OCI-LY7 (cell line): ENCODE results near the gene ALDH16A1. TPM values are rescaled to one million over a fixed set of nuclear protein-coding genes. Genes with fewer than 3 reads are reported as not detected.

Experiments used
- BruUV-seq: library from RNA; stranded (reverse); fragments of 400-500 nt; replicated peaks from 2 replicates; lab custom pipeline; 2021; lab: Mats Ljungman, UMichigan
- CTCF ChIA-PET: fragments of 300-600 bp; sonication (Branson Sonifier 250); formaldehyde crosslinking; loops from one replicate; lab custom pipeline; 2022; ENCODE audit warnings: antibody characterized with exemption; ENCODE audit not compliant: unreplicated experiment; lab: Charles Lee
- POLR2A ChIA-PET: fragments of 300-600 bp; sonication (Branson Sonifier 250); formaldehyde crosslinking; loops from one replicate; lab custom pipeline; 2022; ENCODE audit warnings: antibody characterized with exemption; lab: Charles Lee
- DNase-seq: peaks from one replicate; pipeline ENCODE4 v3.0.0-alpha.2; 2015; ENCODE audit warnings: low spot score
- H2AFZ ChIP-seq: fragments of 200-600 bp; sonication (generic), shearing (Covaris generic); 2 replicates; pipeline ENCODE4 v1.6.1; 2014; ENCODE audit warnings: mild to moderate bottlenecking, antibody characterized with exemption, low read length, moderate library complexity
- H3K27ac ChIP-seq: fragments of 200-600 bp; sonication (generic); 2 replicates; pipeline ENCODE4 v1.5.1; 2014; ENCODE audit warnings: mixed run types, low read depth, mild to moderate bottlenecking, moderate library complexity, low read length, inconsistent platforms; ENCODE audit not compliant: poor library complexity, severe bottlenecking
- H3K36me3 ChIP-seq: fragments of 200-600 bp; sonication (generic); 2 replicates; pipeline ENCODE4 v1.6.1; 2014; ENCODE audit warnings: mild to moderate bottlenecking, antibody characterized with exemption, low read length, moderate library complexity, mixed read lengths; ENCODE audit not compliant: insufficient read depth
- H3K4me1 ChIP-seq: fragments of 200-600 bp; sonication (generic); 2 replicates; pipeline ENCODE4 v1.5.1; 2014; ENCODE audit warnings: mild to moderate bottlenecking, low read length; ENCODE audit not compliant: insufficient read depth, poor library complexity, severe bottlenecking
- H3K4me2 ChIP-seq: fragments of 200-600 bp; sonication (generic); 2 replicates; pipeline ENCODE4 v1.6.1; 2014; ENCODE audit warnings: mild to moderate bottlenecking, low read length
- H3K4me3 ChIP-seq: fragments of 200-600 bp; sonication (generic); 2 replicates; pipeline ENCODE4 v1.5.1; 2014; ENCODE audit warnings: mild to moderate bottlenecking, low read depth, low read length; ENCODE audit not compliant: poor library complexity, severe bottlenecking
- H3K79me2 ChIP-seq: fragments of 200-600 bp; sonication (generic); 2 replicates; pipeline ENCODE4 v1.6.1; 2016; ENCODE audit warnings: low read depth, mild to moderate bottlenecking, low read length, moderate library complexity, mixed read lengths; ENCODE audit not compliant: insufficient read depth
- H3K9me2 ChIP-seq: fragments of 200-600 bp; sonication (generic); 2 replicates; pipeline ENCODE4 v1.6.1; 2016; ENCODE audit warnings: mild to moderate bottlenecking, low read length, mixed read lengths; ENCODE audit not compliant: insufficient read depth
- H3K9me3 ChIP-seq: fragments of 200-600 bp; sonication (generic); 2 replicates; pipeline ENCODE4 v1.6.1; 2014; ENCODE audit warnings: mild to moderate bottlenecking, mixed run types, low read length, mixed read lengths
- H4K20me1 ChIP-seq: fragments of 200-600 bp; sonication (generic); 2 replicates; pipeline ENCODE4 v1.6.1; 2014; ENCODE audit warnings: mild to moderate bottlenecking, antibody characterized with exemption, low read length, moderate library complexity, mixed read lengths; ENCODE audit not compliant: insufficient read depth
- CTCF ChIP-seq: fragments of 200-600 bp; sonication (generic); conservative IDR thresholded peaks from 2 replicates; pipeline ENCODE4 v1.5.1; 2014; ENCODE audit warnings: mild to moderate bottlenecking, antibody characterized with exemption, low read length, moderate library complexity, mixed read lengths
- EZH2phosphoT487 ChIP-seq: fragments of 200-600 bp; sonication (generic); IDR thresholded peaks from 2 replicates; pipeline ENCODE4 v1.6.1; 2018; ENCODE audit warnings: low read depth, borderline replicate concordance, mild to moderate bottlenecking, mixed run types, antibody characterized with exemption, low read length, moderate library complexity, mixed read lengths
- intact Hi-C: fragments of 100-400 bp; cut with micrococcal nuclease; formaldehyde crosslinking; loops from one replicate; pipeline ENCODE4 v1.10.0; 2022; ENCODE audit not compliant: unreplicated experiment
- total RNA-seq, 2 experiments: library from RNA; depleted of rRNA in 1 of 2; stranded (reverse); fragments of >200 nt in 1 of 2; shearing (Covaris generic) in 1 of 2; gene quantifications; 2 replicates each; pipeline ENCODE4 v1.2.3, GENCODE V29; 2014 to 2022

Gene ALDH16A1
- total RNA-seq, 2 experiments from 2014 or later: 26.0 to 55.4 TPM

GRCh38 chr19:49440439-49441209 is 12.4 kb upstream of the ALDH16A1 start:
- Histone ChIP-seq H3K4me3 (no peak overlapping the region), H3K9me3 (no peaks in the 10 kb centered on the region), H4K20me1 (no peaks in the 10 kb centered on the region), H3K9me2 (no peaks in the 10 kb centered on the region), H3K79me2 (no peaks in the 10 kb centered on the region), H3K36me3 (no peaks in the 10 kb centered on the region), H3K27ac (no peak overlapping the region), H2AFZ (no peak overlapping the region), H3K4me1 (peaks cover 11% of the 10 kb centered on the region), H3K4me2 (no peak overlapping the region)
- POLR2A ChIA-PET: no interaction called here
- no peak for TF ChIP-seq EZH2phosphoT487
- TF ChIP-seq CTCF: no peak
- no TSS peak for BruUV-seq
- intact Hi-C loops: loop anchor here (10.0 kb wide), 1 partner anchor 106 kb away; the partner anchor contains the start of gene CD37
- no peak for DNase-seq
- CTCF ChIA-PET: no interaction called here

DNA sequence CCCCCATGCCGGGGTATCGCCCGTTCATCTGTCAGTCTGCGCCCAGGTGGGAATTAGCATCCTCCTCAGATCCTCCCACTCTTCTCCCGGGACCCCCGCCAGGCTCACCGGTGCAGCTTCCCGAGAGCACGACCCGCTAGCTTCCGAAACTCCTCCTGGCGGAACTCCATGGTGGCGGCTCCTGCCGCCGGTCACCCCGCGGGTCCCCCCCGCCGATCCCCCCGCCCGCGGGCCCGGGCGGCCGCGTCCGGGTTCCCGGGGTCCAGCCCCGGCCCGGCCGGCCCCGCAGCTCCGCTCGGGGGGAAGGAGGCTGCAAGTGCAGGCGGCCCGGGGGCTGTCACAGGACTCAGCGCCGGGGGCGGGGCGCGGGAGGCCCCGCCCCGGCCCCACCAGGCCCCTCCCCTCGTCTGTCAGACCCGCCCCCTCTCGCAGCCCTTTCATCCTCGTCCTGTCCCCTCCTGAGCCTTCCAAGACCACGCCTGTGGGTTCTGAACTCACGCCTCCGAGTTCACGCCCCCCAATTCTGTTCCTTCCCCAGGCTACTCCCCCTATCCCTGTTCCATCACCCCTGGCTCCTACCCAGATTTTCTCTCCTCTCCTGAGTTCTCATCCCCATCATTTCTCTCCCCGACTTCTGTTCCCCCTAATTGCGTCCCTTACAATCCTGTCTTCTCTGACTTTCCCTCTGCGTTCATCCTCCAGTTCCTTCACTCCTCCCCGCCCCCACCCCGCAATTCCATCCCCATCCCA is 11.6 kb upstream of the ALDH16A1 start, which contains the start of gene SLC17A7:
Gene SLC17A7, minus strand, starts transcription at position 318 of the 750 bp plus-strand sequence. Its CDS starts 148 bp downstream, at position 170.
- BruUV-seq: no TSS peak
- Histone ChIP-seq H3K9me3 (no peaks in the 10 kb centered on the region), H3K4me3 (peak within 1 kb of the TSS; percentile 71), H2AFZ (no peak within 1 kb of the TSS), H3K79me2 (no peaks in the 10 kb centered on the region), H4K20me1 (no peaks in the 10 kb centered on the region), H3K27ac (no peak within 1 kb of the TSS), H3K4me2 (peak within 1 kb of the TSS; percentile 91), H3K4me1 (peaks cover 6% of the 10 kb centered on the region), H3K36me3 (peaks cover 2% of the 10 kb centered on the region; the same call in 1 of the 2 replicates), H3K9me2 (no peaks in the 10 kb centered on the region)
- POLR2A ChIA-PET: no interaction called here
- intact Hi-C loops: loop anchor here (10.0 kb wide), 1 partner anchor 107 kb away; the partner anchor contains the start of gene CD37
- peak; percentile 45 for DNase-seq
- no peak for TF ChIP-seq EZH2phosphoT487
- TF ChIP-seq CTCF: no peak
- CTCF ChIA-PET: interaction anchor here (0.8 kb wide), 1 partner anchor 50 kb away, joined by 4 read pairs; no protein-coding TSS in a partner anchor
